ENCODE results near the gene ZNF576. TPM values are rescaled to one million over a fixed set of nuclear protein-coding genes. Genes with fewer than 3 reads are reported as not detected.

Gene ZNF576
- total and polyA plus RNA-seq, 2 experiments from 2014 or later, result 5.9 to 16.9 TPM

DNA sequence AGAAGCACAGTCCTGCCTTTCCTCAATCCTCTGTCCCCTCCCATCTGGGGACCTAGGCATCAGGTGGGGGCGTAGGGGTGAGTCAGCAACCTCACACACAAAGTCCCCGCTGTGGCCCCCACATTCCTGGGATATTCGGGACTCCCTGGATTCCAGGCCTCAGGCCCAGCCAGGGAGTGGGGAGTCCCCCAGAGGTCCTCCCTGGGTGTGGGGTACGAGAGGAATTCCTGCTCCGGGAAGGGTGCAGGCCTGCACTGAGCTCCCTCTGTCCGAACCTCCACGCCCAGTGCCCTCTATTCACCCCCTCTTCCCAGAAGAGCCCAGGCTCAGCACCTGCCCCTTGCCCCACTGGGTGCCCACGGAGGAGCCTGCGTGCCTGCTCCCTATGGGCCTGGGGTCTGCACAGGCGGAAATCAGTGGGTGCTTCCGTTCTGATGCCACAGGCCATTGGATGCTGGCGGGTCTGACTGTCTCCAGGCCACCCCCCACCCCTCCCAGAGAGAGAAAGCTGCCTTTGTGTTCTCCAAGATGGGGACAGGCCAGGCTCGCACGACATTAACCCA, 39.8 kb downstream of the ZNF576 start:
- peak; percentile 90 for DNase-seq (ENCODE audit: low spot score)
- Mint-ChIP-seq H3K4me3 (peak overlapping the region; percentile 58), H3K27me3 (ENCODE audit: insufficient read depth, low read depth, poor library complexity) (peaks cover 56% of the 10 kb centered on the region), H3K9me3 (peaks cover 3% of the 10 kb centered on the region; the same call in 1 of the 3 replicates), H3K27ac (no peak overlapping the region), H3K36me3 (ENCODE audit: low read depth) (peaks cover 11% of the 10 kb centered on the region; the same call in 2 of the 3 replicates), H3K4me1 (peaks cover 32% of the 10 kb centered on the region)
- H3K9me2 ChIP-seq (ENCODE audit: insufficient read depth), result no peaks in the 10 kb centered on the region
- H4K20me1 ChIP-seq (replicated peaks; ENCODE audit: insufficient read depth), result peaks cover 9% of the 10 kb centered on the region; the same call in 1 of the 2 replicates
- H3K4me1 ChIP-seq (ENCODE audit: insufficient read depth), result peaks cover 33% of the 10 kb centered on the region
- TF ChIP-seq EZH2 (IDR thresholded peaks at IDR 0.05; ENCODE audit: low read depth, unreplicated experiment), result no peak
- TF ChIP-seq, protein P1, sequence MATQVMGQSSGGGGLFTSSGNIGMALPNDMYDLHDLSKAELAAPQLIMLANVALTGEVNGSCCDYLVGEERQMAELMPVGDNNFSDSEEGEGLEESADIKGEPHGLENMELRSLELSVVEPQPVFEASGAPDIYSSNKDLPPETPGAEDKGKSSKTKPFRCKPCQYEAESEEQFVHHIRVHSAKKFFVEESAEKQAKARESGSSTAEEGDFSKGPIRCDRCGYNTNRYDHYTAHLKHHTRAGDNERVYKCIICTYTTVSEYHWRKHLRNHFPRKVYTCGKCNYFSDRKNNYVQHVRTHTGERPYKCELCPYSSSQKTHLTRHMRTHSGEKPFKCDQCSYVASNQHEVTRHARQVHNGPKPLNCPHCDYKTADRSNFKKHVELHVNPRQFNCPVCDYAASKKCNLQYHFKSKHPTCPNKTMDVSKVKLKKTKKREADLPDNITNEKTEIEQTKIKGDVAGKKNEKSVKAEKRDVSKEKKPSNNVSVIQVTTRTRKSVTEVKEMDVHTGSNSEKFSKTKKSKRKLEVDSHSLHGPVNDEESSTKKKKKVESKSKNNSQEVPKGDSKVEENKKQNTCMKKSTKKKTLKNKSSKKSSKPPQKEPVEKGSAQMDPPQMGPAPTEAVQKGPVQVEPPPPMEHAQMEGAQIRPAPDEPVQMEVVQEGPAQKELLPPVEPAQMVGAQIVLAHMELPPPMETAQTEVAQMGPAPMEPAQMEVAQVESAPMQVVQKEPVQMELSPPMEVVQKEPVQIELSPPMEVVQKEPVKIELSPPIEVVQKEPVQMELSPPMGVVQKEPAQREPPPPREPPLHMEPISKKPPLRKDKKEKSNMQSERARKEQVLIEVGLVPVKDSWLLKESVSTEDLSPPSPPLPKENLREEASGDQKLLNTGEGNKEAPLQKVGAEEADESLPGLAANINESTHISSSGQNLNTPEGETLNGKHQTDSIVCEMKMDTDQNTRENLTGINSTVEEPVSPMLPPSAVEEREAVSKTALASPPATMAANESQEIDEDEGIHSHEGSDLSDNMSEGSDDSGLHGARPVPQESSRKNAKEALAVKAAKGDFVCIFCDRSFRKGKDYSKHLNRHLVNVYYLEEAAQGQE (IDR thresholded peaks at IDR 0.05; ENCODE audit: unreplicated experiment), result no peak
- no peak for TF ChIP-seq EZH2phosphoT487 (IDR thresholded peaks at IDR 0.05; ENCODE audit: unreplicated experiment)
- 0 out of 2 replicates have a peak, but pooled peaks have one; percentile 3 for TF ChIP-seq CREB1 (CRISPR knock-in tag; IDR thresholded peaks at IDR 0.05; ENCODE audit: low read depth)
- H3F3A ChIP-seq (replicated peaks; ENCODE audit: low read depth), result 0 out of 2 replicates have a peak, but pooled peaks cover 3% of the 10 kb centered on the region
- H3K79me2 ChIP-seq (replicated peaks; ENCODE audit: insufficient read depth), result no peaks in the 10 kb centered on the region
- peak overlapping the region; percentile 83 for H3K4me3 ChIP-seq
- 0 out of 2 replicates have a peak overlapping the region, but pooled peaks have one; percentile 45 for H3K27ac ChIP-seq (ENCODE audit: low read depth)
- peak; percentile 60 for ATAC-seq
- no peaks in the 10 kb centered on the region for H3K36me3 ChIP-seq (ENCODE audit: insufficient read depth)
- no peak overlapping the region for H2AFZ ChIP-seq
- peak overlapping the region; percentile 99 for H3K4me2 ChIP-seq
- H3K27me3 ChIP-seq (ENCODE audit: insufficient read depth), result peaks cover 37% of the 10 kb centered on the region

DNA sequence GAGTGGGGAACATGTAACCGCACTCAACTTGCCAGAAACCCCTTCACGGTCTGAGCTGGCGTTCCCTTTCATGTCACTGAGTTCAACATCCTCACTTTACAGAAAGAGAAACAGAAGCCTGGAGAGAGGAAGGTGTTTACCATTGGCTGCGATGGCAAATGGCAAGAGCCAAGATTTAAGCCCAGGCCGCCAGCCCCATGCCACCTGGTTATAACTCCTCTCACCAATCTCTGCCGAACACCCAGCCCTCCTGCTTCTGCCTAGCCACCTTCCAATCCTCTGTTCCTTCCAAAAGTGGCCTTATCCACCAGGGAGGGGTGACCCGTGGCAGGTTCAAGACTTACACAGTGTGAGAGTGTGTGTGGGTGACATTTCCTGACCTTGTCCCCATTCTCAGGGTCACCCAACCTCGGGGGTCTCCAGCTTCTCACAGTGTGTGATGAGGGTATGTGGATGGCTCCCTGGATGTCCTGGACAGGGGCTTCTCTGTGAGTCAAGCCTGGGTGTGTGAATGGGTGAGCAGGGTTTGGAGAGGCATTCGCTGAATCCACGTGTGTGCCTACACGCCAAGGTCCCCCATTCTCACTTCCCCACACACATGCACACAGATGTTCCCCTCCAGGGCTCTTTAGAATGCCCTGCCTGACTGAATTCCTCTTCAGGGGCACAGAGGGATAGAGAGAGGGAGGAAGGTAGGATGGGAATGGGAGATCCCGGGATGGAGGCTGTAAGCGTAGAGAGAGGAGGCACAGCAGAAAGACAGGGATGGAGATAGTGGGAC, 42.0 kb downstream of the ZNF576 start:
- Histone ChIP-seq H3F3A (replicated peaks; ENCODE audit: low read depth) (0 out of 2 replicates have a peak, but pooled peaks cover 3% of the 10 kb centered on the region), H4K20me1 (replicated peaks; ENCODE audit: insufficient read depth) (peaks cover 4% of the 10 kb centered on the region; the same call in 1 of the 2 replicates), H3K4me1 (ENCODE audit: insufficient read depth) (peaks cover 33% of the 10 kb centered on the region), H3K9me2 (ENCODE audit: insufficient read depth) (no peaks in the 10 kb centered on the region), H3K79me2 (replicated peaks; ENCODE audit: insufficient read depth) (no peaks in the 10 kb centered on the region), H3K36me3 (ENCODE audit: insufficient read depth) (no peaks in the 10 kb centered on the region), H3K27ac (ENCODE audit: low read depth) (no peak overlapping the region), H3K27me3 (ENCODE audit: insufficient read depth) (peaks cover 52% of the 10 kb centered on the region), H2AFZ (no peak overlapping the region), H3K4me3 (peak overlapping the region; percentile 64), H3K4me2 (peak overlapping the region; percentile 83)
- peaks cover 33% of the 10 kb centered on the region for H3K4me1 Mint-ChIP-seq
- peaks cover 13% of the 10 kb centered on the region; the same call in 2 of the 3 replicates for H3K36me3 Mint-ChIP-seq (ENCODE audit: low read depth)
- peaks cover 60% of the 10 kb centered on the region for H3K27me3 Mint-ChIP-seq (ENCODE audit: insufficient read depth, low read depth, poor library complexity)
- ATAC-seq (no peak), DNase-seq (ENCODE audit: low spot score) (no peak)
- peak overlapping the region; percentile 84 for H3K4me3 Mint-ChIP-seq
- TF ChIP-seq CREB1 (CRISPR knock-in tag; IDR thresholded peaks at IDR 0.05; ENCODE audit: low read depth) (no peak), EZH2 (IDR thresholded peaks at IDR 0.05; ENCODE audit: low read depth, unreplicated experiment) (no peak), JUNB (IDR thresholded peaks at IDR 0.05; ENCODE audit: unreplicated experiment) (no peak), ZNF114 (CRISPR knock-in tag; IDR thresholded peaks at IDR 0.05) (no peak), ZNF331 (CRISPR knock-in tag; IDR thresholded peaks at IDR 0.05; ENCODE audit: low read depth) (no peak), EZH2phosphoT487 (IDR thresholded peaks at IDR 0.05; ENCODE audit: unreplicated experiment) (no peak)
- TF ChIP-seq, protein P2, sequence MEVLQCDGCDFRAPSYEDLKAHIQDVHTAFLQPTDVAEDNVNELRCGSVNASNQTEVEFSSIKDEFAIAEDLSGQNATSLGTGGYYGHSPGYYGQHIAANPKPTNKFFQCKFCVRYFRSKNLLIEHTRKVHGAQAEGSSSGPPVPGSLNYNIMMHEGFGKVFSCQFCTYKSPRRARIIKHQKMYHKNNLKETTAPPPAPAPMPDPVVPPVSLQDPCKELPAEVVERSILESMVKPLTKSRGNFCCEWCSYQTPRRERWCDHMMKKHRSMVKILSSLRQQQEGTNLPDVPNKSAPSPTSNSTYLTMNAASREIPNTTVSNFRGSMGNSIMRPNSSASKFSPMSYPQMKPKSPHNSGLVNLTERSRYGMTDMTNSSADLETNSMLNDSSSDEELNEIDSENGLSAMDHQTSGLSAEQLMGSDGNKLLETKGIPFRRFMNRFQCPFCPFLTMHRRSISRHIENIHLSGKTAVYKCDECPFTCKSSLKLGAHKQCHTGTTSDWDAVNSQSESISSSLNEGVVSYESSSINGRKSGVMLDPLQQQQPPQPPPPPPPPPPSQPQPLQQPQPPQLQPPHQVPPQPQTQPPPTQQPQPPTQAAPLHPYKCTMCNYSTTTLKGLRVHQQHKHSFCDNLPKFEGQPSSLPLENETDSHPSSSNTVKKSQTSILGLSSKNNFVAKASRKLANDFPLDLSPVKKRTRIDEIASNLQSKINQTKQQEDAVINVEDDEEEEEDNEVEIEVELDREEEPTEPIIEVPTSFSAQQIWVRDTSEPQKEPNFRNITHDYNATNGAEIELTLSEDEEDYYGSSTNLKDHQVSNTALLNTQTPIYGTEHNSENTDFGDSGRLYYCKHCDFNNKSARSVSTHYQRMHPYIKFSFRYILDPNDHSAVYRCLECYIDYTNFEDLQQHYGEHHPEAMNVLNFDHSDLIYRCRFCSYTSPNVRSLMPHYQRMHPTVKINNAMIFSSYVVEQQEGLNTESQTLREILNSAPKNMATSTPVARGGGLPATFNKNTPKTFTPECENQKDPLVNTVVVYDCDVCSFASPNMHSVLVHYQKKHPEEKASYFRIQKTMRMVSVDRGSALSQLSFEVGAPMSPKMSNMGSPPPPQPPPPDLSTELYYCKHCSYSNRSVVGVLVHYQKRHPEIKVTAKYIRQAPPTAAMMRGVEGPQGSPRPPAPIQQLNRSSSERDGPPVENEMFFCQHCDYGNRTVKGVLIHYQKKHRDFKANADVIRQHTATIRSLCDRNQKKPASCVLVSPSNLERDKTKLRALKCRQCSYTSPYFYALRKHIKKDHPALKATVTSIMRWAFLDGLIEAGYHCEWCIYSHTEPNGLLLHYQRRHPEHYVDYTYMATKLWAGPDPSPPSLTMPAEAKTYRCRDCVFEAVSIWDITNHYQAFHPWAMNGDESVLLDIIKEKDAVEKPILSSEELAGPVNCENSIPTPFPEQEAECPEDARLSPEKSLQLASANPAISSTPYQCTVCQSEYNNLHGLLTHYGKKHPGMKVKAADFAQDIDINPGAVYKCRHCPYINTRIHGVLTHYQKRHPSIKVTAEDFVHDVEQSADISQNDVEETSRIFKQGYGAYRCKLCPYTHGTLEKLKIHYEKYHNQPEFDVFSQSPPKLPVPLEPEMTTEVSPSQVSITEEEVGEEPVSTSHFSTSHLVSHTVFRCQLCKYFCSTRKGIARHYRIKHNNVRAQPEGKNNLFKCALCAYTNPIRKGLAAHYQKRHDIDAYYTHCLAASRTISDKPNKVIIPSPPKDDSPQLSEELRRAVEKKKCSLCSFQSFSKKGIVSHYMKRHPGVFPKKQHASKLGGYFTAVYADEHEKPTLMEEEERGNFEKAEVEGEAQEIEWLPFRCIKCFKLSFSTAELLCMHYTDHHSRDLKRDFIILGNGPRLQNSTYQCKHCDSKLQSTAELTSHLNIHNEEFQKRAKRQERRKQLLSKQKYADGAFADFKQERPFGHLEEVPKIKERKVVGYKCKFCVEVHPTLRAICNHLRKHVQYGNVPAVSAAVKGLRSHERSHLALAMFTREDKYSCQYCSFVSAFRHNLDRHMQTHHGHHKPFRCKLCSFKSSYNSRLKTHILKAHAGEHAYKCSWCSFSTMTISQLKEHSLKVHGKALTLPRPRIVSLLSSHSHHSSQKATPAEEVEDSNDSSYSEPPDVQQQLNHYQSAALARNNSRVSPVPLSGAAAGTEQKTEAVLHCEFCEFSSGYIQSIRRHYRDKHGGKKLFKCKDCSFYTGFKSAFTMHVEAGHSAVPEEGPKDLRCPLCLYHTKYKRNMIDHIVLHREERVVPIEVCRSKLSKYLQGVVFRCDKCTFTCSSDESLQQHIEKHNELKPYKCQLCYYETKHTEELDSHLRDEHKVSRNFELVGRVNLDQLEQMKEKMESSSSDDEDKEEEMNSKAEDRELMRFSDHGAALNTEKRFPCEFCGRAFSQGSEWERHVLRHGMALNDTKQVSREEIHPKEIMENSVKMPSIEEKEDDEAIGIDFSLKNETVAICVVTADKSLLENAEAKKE (CRISPR knock-in tag; IDR thresholded peaks at IDR 0.05), result no peak
- H3K27ac Mint-ChIP-seq, result no peak overlapping the region
- peaks cover 6% of the 10 kb centered on the region; the same call in 2 of the 3 replicates for H3K9me3 Mint-ChIP-seq

Data from GM23338 (cell line).